GM13977 (cell line): ENCODE data around the gene GLS.

Experiments used
- DNase-seq: peaks from one replicate; pipeline ENCODE4 v3.0.0; 2012; ENCODE audit warnings: low spot score
- CTCF ChIP-seq: IDR thresholded peaks from 2 replicates; pipeline ENCODE4 v1.5.1; 2012; ENCODE audit warnings: mild to moderate bottlenecking, control low read depth; ENCODE audit not compliant: insufficient read depth; ENCODE audit errors: extremely low read depth, missing control alignments
- in situ Hi-C: fragments of 300-500 bp; cut with MboI; formaldehyde crosslinking; loops from one replicate; pipeline ENCODE4 v1.12.0; 2022; ENCODE audit warnings: low sequenced_read_pairs, low pct_unique_long_range_greater_than_20kb, mixed read lengths, inconsistent platforms; ENCODE audit not compliant: unreplicated experiment

GLS gene

DNA sequence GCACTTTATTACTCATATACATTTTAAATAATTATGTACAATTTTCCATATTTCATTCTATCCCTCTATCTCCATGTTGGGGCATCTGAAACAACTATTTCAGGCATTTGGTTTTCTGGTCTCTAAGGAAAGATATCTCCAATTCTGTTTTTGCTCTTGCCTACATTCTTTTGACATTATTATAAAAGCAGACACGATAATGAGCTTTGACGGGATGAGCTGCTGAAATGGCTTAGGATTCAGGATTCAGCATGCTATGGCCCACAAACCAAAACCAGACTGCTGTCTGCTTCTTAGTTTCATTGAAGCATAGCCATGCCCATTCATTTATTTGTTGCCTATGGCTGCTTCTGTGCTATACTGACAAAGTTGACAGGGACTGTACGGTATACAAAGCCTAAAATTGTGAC is 42.7 kb upstream of the GLS start:
- no peak for DNase-seq
- in situ Hi-C loops: no loop called here
- TF ChIP-seq CTCF: no peak

GRCh38 chr2:190838492-190838910 is 42.1 kb upstream of the GLS start:
- no peak for DNase-seq
- no peak for TF ChIP-seq CTCF
- in situ Hi-C loops: no loop called here

DNA sequence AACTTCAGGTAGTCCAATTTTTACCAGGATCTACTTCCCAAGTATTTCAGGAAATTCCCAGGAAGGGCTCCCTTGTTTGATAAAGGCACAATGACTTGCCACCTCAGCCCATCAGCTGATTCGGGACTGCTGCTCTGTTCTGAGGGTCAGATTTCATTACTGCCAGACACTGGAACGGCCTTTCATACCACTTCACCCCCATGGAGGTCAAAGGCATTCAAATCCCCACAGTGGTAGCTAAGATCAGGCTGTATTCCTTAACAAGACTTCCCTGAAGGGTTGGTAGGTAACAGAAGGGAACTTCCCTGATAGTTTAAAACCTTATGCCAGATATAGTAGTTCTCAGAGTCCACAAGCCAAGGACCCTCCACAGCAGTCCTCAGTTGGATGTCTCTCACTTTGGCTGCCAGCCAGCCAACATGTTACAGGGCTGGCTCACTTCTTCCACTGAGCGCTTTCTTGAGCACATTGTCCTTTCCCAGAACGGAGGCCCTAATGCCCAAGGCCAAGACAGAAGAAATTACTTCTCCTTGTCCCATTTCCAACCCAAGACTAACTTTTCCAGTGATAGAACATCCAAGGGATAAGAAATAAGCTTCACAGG is 40.0 kb upstream of the GLS start:
- in situ Hi-C loops: no loop called here
- DNase-seq: no peak
- TF ChIP-seq CTCF: no peak

DNA sequence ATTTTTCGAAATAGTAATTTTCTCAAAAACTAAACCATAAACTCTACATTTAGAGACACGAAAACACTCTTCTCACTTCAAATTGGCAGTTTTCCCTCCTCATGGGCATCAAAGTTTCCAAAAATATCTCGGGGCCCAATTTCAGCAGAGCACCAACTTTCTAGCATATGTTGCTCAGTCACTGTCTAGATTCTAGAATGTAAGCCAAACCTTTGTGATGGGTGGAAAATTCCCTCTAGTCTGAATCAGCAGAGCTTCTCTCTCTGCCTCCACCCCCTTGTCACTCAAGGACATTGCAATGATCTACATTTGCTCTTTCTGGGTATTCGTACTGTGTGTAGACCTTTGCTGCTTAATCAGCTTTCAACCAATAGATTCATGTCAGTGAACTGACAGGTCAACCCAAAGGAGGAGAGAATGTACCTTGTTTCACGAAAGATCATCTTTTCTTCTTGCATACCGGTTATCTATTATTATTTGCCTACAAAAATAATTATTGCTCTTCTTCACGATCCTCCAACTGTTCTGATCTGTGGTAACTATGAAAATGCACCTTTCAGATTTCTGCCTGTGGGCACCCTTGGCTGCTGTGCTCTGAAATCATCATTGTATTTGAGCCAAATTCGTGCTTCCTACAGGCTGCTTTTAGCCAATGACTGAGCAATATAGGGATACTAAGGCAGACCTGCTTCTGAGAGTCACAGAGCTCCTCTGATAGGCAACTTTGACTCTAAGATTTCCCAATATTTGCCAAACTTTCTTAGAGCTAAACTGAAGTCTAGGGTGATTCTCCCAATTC is 38.7 kb upstream of the GLS start:
- in situ Hi-C loops: no loop called here
- DNase-seq: no peak
- TF ChIP-seq CTCF: no peak

DNA sequence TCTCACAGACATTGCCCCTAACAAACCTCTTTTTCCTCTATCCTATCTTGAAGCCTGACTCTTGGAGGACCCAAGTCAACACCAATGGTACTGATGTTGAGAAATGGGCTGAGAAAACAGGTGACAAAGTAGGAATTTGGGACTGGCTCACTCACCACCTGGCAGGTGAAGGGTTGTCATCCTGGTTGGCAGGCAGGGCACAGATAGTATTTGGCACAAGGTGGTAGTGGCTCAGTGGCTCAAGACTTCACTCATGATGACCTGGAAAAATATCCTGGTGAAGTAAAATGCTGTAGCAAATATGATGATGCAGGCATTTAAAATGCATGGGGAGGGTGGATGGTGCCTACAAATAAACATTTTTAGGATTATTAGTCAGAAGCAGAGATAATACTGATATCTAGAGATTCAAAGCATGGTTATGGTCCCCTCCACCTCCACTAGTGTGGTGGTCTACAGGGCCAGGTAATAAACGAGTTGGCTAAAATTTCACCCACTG is 38.0 kb upstream of the GLS start:
- DNase-seq: no peak
- in situ Hi-C loops: no loop called here
- no peak for TF ChIP-seq CTCF

DNA sequence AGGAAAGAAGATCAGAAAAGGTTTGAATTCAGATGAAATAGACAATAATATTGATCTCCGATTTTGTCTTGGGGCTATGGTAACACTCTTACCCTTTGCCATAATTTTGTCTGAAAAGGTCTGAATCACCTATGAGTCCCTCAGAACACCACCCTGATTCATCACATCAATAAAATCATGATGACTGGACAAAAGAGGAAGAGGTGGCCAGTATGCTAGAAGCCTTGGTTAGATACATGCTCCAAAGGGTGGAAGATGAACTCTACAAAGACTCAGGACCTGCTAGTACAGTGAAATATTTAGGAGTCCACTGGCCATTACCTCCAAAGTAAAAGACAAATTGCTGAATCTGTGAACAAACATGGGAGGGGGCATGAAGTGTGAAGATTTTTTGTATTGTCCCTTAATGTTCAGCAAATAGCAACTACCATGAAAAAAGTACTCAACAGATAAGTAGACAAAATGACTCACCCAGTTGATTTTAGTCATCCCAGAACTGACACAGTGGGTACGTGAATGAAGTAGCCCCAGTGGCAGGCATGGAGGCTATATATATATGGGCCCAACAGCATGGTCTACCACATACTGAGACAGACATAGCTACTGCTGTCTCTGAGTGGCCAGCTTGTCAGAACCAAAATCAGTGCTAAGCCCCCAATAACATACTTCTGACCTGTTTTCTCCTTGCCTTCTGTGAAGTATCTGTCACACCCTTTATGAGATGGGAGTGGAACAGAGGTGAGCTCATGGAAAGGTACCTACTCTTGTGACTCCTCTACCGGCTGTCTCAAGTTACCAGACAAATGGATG is 36.5 kb upstream of the GLS start:
- no peak for TF ChIP-seq CTCF
- in situ Hi-C loops: no loop called here
- DNase-seq: peak; percentile 58
